ENCODE data around the gene TRIAP1.
"Not testable (repeated sequence)": the region's sequence is repeated elsewhere in the genome, so short reads cannot be mapped to it uniquely, and the experiment has no call there.

The TRIAP1 gene

GRCh38 chr12:120445911-120446843 lies at the start of gene TRIAP1, which contains the start of gene GATC:
TSS of gene TRIAP1 (minus strand) at chr12:120446384. CDS start at chr12:120446372, 12 bp downstream.
TSS of gene GATC (plus strand) at chr12:120446444. CDS start at chr12:120446481, 37 bp downstream.
- no peak for FAIRE-seq

DNA sequence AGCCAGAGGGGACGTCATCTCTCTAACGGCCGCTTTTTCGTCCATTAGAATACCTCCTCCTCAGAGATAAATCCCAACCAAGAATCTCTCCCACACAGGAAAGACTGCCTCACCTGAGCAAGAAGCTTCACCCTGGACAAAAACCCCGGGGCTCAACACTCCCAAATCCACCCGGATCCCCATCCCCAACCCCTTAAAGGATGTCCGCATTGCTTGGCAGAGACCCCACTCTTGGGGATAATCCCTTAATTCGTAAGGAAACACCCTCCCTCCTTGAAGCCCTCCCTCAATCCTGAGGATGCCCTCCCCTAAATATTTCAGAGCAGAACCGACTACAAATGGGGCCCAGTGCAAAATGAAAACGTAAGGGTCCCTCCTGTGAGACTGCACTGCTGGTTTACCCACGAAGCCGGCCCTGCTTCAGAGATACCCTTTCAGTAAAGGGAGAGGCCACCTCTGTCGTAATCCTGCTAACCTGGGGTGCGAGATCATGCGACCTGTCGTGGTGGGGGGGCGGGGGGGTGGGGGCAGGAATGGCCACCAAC lies 49.1 kb upstream of the TRIAP1 start:
- FAIRE-seq, result no peak

GRCh38 chr12:120490833-120491512 lies 44.8 kb upstream of the TRIAP1 start:
- no peak for FAIRE-seq

- no peak for FAIRE-seq
Measured at GRCh38 chr12:120490325-120490724, 44.1 kb upstream of the TRIAP1 start.

GRCh38 chr12:120489018-120489417 lies 42.8 kb upstream of the TRIAP1 start:
- no peak for FAIRE-seq

DNA sequence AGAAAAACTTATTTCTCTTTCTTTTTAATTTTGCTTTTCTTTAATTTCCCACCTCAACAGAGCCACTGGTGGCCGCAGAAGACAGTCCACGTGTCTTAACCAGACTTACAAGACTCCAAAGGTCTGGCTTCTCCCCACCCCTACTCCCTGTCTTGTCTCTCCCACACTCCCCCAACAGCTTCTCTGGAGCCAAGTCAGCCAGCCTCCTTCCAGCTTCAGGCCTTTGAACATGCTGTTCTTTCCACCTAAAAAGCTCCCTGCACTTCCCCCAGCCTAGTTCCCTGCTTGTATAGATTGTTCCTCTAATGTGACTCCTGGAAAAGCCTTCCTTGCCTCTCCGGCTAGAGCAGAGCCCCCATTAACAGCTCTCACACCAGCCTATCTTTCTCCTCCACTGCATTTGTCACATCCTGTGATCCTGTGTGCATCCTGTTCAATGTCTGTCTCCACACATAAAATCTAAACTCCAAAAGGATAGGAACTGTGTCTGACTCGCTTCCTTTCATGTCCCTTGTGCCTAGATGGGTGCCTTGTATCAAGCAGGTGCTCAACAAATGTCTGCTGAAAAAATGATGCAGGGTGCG lies 42.0 kb upstream of the TRIAP1 start:
- no peak for FAIRE-seq

GRCh38 chr12:120487552-120487951 lies 41.4 kb upstream of the TRIAP1 start:
- FAIRE-seq, result not testable (repeated sequence)

GRCh38 chr12:120485961-120486881 lies 40.0 kb upstream of the TRIAP1 start:
- FAIRE-seq, result no peak

DNA sequence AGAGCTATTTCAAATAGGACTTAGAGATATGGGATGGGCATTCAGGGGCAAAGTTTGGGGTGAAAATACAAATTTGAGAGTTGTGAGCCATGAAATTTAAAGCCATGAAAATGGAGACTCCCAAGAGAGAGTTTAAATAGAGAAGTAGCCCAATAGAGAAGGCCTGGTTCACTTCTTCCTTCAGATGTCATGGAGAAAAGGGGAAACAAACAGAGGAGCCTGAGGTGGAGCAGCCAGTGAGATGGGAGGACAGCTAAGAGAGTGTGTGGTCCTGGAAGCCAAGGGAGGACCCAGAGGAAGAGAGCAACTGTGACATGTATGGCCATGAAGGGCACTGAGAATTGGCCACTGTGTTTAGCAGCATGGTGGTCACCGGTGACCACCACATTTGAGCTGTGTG lies 37.4 kb upstream of the TRIAP1 start:
- FAIRE-seq, result no peak

GRCh38 chr12:120481022-120481767 lies 35.0 kb upstream of the TRIAP1 start:
- no peak for FAIRE-seq

- no peak for FAIRE-seq
Measured at GRCh38 chr12:120480211-120480610, 34.0 kb upstream of the TRIAP1 start.

DNA sequence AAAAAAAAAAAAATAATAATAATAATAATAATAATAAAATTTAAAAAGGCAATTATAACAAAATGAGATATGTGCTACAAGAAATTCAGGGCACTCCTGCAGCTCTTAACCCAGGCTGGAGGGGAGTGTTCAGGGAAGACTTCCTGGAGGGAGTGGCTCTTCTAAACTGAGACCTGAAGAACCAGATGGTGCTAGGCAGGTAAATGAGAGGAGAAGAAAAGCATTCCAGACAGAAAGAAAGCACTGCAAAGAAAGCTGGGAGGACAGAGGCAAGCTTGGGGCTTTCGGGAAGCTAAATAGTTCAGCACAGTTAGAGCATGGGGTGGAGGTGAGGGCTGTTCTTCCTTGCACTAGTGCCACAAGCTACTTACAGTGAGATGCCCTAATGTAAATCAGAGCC lies 33.3 kb upstream of the TRIAP1 start:
- FAIRE-seq, result no peak

DNA sequence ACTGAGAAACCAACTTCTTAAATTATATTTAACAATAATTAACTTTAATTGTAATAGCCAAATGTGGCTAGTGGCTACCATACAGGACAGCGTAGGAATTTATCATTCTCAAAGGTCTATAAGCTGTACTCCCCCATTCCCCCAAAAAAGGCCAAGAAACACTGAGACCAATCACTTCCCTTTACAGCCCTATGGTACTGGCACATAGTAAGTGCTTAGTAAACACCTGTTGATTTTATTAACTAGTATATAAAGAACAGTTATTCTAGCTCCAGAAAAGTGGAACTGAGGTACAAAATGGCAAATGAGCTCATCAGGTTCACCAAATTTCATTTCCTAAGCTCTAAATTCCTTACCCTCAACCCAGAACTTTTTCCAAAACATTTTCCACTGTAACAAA lies 29.5 kb upstream of the TRIAP1 start:
- no peak for FAIRE-seq

DNA sequence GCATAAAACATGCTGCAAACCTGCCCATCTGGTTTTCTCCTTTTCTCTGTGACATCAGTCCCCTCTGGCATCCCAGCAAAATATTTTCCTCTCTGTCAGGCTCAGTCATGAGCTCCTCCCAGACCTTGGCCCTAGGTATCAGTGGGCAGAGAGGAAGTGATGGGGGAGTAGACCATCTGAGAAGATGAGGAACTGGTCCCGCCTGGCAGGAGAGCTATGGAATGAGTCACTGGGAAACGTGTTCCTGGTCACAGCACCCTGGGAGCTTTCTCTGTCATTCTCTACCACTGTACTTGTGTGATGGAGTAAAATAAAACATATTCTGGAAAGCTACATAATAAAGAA lies 28.4 kb upstream of the TRIAP1 start:
- FAIRE-seq, result no peak

DNA sequence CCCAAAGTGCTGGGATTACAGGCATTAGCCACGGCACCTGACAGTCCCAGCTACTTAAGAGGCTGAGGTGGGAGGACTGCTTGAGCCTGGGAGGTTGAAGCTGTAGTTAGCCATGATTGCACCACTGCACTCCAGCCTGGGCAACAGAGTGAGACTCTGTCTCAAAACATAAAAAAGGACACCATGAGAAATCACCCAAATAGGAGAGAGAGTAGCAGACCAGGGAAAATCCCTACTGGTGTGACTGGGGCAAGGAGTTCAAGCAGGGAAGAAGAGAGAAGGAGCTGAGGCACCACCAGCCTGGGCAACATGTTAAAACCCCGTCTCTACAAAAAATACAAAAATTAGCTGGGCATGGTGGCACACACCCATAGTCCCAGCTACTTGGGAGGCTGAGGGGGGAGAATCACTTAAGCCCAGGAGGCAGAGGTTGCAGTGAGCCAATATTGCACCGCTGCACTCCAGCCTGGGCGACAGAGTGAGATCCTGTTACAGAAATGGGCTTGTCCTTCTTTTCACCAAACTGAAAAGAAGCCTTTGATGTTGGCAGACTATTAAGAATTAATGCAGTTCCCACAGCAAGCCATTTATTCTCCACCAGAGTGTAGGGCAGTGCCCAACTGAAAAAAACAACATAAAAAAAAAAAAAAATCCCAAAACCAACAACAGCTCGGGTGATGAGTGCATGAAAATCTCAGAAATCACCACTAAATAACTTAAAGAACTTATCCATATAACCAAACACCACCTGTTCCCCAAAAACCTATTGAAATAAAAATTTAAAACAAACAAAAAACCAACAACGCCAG lies 27.8 kb upstream of the TRIAP1 start:
- FAIRE-seq, result no peak

- FAIRE-seq, result no peak
Measured at GRCh38 chr12:120472521-120472920, 26.3 kb upstream of the TRIAP1 start.

DNA sequence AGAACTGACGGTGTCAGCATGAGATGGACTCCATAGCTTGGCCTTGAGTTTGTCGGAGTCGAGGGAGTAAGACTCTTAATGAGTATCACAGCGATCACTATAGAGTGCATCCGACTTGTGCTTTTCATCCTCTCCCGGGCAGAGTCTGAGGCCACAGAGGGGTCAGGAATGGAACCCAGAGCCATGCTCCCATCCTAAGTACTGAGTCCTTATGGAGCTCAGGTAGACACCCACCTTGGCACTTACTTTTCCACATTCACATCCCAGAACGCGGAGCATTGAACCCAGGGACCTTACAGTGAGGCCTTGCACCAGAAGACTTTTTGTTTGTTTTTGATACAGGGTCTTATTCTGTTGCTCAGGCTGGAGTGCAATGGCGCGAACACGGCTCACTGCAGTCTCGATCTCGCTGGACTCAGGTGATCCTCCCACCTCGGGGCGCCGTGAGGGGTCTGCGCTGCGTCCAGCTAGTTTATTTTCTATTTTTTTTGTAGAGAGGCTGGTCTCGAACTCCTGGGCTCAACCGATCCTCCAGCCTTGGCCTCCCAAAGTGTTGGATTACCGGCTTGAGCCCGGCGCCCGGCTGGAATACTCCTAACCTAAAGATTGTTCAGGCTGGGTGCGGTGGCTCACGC lies 24.1 kb upstream of the TRIAP1 start:
- FAIRE-seq, result no peak

DNA sequence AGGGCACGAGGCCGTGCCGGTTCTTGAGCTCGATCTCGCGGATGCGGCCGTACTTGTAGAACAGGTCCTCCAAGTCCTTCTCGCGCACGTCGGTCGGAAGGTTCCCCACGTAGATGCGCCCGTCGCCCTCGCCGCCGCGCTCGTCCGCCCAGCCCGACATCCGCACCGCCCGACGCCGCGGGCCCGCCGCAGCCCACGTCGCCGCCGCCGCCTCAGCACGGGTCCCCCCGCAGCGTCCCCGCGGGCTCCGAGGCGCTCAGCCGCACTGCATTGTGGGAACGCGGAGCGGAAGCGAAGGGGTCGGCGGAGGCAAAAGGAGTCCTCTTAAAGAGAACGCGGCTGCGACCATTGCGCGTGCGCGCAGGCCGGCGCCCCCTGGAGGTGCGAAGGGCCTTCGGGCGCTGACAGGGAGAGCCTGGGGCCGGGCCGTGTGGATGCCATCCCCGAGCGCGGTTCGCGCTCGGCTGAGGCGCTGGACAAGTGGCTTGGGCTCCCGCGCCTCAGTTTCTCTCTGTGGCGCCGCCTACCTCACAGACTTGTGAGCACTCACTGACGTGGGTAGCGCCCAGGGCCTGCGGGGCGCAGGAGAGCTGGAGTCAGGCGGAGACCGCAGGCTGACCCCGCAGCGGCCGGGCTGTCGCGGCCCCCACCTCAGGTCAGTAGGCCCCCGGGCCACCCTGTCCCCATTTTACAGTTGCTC lies 23.4 kb upstream of the TRIAP1 start, which contains the start of gene SRSF9:
TSS of gene SRSF9 (minus strand) at position 299 of the 700 bp plus-strand sequence. CDS start at position 160, 139 bp downstream.
- no peak for FAIRE-seq

DNA sequence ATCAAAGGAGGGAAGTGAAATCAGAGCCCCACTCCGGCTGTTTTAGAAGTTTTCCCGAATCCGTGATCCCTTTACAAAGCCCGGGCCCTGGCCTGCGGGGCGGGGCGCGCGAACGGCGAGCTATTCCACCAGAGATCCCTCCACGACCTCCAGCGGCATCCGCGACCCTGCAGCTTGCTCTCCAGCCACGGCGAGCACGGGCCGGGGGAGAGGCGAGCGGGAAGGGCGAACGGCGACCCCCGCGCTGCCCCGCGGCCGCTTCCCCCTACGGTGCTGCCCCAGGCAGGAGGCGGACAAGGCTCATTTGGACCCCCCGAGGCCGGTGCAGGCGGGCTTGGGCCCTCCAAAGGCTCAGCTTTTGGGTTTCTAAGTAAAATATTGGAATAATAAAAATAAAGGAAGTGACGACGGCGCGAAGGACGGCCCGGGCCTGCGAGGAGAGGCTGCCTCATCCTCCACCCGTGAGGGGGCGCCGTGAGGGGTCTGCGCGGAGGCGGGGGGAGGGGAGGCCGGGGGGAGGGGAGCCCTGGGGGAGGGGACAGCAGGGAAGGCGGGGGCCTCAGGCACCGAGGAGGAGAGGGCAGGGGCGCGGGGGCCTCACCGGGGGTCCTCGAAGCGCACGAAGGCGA lies 22.8 kb upstream of the TRIAP1 start:
- no peak for FAIRE-seq
